HG02759 (cell line): Measurements from ENCODE around the gene NACAD.
"Not testable (repeated sequence)": the region's sequence is repeated elsewhere in the genome, so short reads cannot be mapped to it uniquely, and the experiment has no call there.

Experiments
- ATAC-seq: cut with Tn5 transposase; IDR thresholded peaks from one replicate; pipeline ENCODE4 v1.9.1; 2021; ENCODE audit warnings: mild to moderate bottlenecking, moderate library complexity; ENCODE audit not compliant: unreplicated experiment

The NACAD gene

DNA sequence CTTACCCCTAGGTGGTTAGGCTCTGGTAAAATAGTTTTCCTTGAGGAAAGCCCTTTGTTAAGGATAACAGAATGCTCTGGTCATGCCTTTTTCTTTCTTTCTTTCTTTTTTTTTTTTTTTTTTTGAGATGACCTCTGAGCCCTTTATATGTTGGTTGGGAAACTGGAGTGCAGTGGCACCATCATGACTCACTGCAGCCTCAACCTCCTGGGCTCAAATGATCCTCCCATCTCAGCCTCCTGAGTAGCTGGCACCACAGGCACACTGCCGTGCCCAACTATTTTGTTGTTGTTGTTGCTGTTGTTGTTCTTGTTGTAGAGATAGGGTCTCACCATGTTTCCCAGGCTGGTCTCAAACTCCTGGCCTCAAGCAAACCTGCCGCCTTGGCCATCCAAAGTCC, 27.4 kb downstream of the NACAD start:
- ATAC-seq, result no peak

DNA sequence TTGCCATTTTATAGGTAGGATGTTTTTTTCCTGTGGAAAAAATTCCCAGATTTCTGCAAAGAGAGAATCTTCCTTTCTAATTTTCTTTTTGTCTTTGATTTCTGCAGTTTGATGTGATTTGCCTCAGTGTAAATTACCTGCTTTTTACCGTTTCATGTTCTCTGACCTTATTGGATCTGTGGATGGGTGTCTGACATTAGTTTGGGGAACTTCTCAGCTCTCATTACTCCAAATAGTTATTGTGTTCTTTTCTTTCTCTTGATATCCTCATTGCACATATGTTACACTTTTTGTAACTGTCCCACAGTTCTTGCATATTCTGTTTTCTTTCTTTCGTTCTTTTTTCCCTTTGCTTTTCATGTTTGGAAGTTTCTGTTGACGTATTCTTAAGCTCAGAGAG, 28.5 kb downstream of the NACAD start:
- ATAC-seq, result no peak

DNA sequence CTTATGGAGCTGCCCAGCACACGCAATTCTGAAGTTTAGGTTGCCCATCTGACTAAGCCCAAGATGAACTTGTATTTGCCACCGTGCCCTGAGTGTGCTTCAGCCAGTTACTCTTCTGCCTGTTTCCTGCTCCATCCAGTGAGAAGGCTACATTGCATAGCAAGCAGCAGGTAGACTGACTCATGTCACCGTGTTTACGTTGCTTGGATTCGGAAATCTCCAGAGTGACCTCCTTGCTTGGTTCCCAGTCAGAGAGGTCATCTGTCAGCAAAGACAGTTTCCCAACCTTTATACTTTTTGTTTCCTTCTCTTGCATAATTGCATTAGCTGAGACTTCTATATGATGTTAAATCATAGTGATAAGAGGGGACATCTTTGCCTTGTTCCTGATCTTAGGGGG, 30.9 kb downstream of the NACAD start:
- ATAC-seq, result no peak

DNA sequence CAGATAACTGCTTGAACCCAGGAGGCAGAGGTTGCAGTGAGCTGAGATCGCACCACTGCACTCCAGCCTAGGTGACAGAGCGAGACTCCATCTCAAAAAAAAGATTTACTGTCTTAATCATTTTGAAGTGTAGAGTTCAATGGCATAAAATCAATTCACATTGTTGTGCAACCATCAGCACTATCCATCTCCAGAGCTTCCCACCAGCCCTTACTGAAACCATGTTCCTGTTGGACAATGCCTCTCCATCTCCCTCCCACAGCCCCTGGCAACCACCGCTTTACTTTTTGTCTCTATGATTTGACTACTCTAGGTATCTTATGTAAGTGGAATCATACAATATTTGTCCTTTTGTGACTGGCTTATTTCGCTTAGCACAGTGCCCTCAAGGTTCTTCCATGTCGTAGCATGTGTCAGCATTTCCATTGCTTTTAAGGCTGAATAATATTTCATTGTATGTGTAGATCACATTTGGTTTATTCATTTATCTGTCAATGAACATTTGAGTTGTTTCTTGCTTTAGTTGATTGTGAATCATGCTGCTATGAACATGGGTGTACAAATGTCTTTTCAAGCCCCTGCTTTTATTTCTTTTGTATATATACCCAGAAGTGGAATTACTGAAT, 33.1 kb downstream of the NACAD start:
- ATAC-seq, result no peak

DNA sequence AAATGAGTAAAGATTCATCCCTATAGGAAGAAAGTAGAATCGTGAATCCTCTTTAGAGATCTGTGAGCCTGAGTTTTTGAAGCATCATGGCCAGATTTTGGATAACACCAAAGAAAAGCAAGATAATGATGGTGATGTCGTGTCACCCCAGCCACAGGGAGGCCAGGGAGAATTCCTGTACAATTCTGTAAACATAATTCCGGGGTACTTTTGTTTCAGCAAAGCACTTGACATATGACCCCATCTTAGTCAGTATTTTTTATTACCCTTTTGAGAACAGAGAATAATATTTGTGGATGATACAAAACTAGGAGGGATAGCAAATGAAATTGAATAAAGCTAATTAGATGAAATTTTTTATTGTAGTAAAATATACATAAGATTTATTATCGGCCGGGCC, 33.8 kb downstream of the NACAD start:
- no peak for ATAC-seq

DNA sequence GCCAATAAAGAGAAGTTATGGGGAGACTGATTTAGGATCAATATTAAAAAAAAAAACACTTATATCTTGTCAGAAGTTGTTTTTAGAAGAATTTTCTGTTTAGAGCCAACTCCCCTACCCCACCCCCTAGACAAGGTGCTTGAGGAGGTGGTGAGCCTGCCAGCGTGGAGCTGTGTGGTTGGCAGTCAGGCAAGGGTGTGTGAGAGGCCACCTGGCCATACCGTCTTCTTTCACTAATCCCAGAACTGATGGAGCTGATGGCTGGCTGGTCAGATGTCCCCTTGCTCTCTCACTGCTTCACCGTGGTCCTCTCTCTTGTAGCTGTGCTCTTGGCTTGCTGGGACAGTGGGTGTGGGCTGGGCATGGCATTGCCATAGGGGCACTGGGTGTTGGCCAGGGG, 34.3 kb downstream of the NACAD start:
- ATAC-seq, result no peak

DNA sequence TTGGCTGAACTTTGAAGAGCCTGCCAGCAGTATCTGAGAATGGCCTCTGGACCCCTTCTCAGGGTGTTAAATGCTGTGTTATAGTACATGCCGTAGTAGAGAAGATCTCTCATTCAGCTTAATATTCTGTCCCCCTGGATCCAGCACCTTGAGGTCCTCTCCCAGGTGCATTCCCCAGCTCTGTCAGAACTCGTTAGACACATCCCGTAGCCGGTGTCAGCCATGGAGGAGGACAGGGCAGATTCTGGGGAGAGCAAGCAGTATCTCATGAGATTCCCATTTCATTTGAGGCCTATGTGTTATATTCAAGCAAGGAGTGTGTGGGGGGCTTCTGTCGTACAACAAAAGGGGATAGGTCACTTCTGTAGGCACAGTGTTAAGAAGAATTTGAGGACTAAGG, 34.8 kb downstream of the NACAD start:
- ATAC-seq, result no peak

DNA sequence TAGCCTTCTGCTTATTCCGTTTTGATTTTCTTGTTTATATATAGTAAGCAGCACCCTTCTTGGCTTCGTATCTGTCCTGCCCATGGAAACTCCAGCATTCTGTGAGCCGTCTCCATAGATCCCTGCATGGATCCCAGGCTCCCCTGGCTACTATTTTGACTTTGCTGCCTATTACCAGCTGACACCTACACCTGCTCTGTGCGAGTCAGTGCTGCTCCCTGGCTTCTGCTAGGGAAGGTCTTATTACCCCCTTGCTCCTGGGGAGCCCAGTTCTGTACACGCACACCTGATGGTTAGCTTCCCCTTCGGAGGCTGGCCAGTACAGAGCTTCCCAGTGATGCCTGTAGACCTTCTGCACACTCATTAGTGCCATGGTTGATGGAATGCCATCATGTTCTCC, 35.4 kb downstream of the NACAD start:
- no peak for ATAC-seq

DNA sequence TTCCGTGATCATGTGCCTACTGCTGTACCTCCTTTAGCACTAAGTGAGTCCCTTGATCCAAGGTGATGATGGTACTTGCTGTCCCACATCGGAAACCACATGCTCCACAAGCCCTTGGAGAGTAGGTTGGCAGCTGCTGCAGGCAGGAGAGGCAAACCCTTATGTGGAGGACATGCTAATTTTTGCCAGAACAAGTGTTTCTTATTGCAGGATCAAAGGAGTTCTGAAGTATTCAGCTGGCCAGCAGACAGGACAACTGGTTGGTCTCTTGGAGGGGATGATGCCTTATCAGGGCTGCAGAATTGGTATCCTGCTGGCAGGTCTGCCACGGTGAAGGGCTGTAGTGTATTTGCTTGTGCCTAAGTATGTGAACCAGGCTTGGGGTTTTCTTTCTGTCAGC, 36.8 kb downstream of the NACAD start:
- no peak for ATAC-seq

DNA sequence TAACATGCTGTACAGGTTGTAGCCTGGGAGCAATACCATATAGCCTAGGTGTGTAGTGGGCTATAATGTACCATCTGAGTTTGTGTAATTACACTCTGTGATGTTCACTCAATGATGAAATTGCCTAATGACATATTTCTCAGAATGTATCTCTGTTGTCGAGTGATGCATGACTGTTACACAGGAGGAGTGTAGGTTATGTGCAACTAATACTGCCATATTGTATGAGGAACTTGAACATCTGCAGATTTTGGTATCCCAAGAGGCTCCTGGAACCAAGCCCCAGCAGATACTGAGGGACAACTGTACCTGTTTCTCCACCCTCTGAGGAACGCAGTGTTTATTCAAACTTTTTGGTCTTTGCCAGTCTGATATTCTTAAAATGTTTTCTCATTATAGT, 38.6 kb downstream of the NACAD start:
- ATAC-seq, result no peak

DNA sequence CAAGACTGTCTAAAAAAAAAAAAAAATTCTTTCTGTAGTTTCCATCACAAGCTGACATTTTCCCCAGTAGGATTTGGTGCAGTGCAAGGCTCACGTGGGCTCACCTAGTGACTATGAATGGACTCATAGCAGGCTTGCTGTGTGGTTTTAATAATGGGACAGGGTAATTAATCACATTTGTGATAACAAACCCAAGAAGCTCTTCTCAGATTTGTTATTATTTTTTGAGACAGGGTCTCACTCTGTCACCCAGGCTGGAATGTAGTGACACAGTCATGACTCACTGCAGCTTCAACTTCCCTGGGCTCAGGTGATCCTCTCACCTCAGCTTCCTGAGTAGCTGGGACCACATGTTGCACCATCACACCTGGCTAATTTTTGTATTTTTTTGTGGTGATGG, 40.0 kb downstream of the NACAD start:
- no peak for ATAC-seq

DNA sequence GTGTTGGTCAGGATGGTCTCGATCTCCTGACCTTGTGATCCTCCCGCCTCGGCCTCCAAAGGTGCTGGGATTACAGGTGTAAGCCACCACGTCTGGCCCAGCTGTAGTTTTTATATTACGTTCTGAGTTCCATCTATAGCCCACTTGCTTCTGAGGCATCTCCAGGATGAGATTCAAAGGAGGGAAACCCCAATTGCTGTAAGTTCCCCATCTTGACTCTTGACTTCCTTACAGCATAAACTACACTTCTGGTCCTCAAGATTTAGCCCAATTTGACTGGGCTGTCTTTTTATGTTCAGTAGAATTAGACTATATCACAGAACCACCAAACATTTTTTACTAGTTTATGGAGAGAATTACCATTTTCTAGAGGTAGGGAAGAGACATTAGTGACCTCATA, 44.4 kb downstream of the NACAD start:
- ATAC-seq, result no peak

DNA sequence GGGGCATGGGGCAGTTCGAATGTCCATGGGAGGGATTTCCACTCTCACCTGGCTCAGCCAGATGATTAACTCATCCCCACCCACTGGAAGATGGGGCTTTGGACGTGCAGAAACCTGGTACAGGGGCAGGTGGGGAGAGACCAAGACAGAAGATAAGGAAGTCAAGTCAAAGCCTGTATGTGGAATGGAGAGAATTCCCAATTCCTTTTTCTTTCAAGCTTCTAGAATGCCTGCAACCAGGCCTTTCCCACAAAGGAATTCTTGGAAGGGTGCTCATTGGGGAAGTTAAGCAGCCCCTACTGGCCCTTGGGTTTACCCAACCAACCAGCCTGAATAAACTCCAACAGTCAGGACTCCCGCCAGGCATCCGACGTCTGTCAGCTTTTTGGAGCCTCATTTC, 49.7 kb downstream of the NACAD start:
- no peak for ATAC-seq

DNA sequence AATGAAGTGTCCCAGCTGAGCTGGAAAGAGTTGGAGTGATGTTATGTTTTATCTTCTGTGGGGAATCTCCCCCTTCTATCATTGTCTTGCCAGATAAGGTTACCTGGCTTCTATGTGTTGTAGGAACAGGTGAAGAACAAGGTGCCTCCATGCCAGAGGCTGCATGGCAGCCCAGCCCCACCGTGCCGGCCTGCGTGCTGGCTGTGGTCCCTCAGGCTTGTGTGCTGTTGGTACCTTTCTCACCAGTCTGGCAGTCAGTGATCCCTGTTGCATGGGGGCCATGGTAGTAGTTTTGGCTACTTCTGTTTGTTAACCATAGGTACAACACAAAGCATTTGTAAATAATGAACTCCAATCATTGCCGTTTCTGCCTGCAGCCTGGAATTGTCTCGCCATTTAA, 50.9 kb downstream of the NACAD start:
- no peak for ATAC-seq

DNA sequence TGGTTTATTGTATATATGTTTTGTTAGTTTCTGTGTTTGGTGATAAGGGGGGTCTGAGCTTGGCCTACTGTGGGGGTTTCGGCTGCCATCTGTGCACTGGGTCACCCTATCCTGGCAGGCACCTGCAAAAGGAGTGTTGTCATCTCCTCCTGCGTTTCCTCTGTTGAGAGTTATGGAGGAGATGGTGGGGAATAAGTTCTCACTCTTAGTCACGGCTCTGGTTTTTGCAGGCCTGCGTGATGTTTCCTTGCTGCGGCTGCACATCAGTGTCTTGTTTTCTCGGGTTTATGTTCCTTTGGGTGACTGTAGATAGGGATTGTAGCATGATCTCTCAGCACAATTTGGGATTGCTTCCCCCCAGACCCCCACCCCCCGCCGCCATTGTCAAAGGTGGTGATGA, 52.0 kb downstream of the NACAD start:
- no peak for ATAC-seq

DNA sequence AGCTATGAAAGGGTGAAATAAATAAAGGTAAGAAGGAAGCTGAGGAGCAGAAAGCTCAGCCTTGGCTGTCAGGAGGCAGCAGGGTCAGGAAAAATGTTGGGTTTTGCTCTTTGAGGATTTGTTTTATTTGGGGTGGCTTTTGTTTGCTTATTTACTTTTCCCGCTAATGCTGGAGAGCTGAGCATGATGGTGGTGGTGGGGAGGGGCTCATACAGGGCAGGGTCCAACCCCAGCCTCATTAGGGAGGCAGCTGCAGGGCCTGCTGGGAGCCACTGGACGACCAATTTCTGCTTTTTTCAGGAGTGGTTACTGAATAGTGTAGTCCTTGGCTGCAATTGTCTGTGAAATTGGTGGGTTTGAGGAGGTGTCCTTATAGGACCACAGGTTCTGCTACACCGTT, 52.5 kb downstream of the NACAD start:
- ATAC-seq, result no peak

DNA sequence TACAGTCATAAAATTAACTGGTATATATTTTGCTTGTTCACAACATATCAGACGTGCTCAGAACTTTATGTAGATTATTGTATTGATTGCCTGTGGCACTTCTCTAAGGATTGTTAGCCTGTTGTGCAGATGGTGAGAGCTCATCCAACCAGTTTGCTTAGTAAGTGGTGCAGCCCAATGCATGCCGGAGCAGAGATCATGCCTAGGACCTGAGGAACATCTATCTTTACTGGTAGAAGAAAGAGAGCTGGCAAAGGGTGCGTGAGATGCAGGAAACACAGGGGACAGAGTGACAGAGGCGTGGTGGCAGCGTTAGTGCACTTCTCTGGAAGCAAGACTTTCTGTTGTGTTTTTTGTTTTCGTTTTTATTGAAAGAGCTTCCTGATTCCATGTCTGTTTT, 52.9 kb downstream of the NACAD start:
- no peak for ATAC-seq

DNA sequence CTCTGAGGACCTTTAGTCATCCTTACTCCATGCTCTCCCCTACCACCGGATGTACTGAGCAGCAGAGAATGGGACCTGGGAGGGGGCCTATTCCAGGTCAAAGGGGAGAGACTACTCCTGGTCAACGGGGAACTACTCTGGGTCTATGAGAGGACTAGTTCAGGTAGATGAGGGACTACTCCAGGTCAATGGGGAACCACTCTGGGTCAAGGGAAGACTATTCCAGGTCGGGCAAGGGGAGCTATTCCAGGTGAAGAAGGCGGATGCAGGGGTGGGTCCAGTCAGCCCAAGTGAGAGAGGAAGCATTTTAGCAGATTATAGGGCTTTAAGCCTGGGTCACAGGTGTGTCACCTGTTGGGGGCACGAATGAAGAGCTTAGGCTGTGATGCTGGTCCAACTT, 53.4 kb downstream of the NACAD start:
- no peak for ATAC-seq

DNA sequence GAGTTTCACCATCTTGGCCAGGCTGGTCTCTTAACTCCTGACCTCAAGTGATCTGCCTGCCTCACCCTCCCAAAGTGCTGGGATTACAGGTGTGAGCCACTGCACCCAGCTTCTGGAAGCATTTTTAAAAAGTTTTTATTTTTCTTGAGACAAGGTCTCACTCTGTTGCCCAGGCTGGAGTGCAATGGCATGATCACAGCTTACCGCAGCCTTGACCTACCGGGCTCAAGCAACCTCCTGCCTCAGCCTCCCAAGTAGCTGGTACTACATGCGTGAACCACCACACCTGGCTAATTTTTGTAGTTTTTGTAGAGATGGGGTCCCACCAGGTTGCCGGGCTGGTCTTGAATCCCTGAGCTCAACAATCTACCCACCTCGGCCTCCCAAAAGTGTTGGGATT, 54.1 kb downstream of the NACAD start:
- ATAC-seq, result not testable (repeated sequence)

DNA sequence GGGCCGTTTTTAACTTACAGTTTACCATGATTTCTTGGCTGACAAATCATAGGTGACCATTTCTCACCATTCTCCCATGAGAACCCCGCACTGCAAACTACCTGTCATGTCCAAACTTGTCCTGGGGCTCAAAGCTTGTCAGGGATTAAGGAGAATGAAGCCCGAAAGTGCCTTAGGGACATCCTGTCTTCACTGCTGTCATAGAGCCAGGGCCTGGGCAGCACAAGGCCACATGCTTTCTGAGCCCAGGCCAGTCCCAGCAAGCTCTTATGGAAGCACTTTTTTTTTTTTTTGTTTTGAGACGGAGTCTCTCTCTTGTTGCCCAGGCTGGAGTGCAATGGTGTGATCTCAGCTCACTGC, 54.9 kb downstream of the NACAD start:
- no peak for ATAC-seq

DNA sequence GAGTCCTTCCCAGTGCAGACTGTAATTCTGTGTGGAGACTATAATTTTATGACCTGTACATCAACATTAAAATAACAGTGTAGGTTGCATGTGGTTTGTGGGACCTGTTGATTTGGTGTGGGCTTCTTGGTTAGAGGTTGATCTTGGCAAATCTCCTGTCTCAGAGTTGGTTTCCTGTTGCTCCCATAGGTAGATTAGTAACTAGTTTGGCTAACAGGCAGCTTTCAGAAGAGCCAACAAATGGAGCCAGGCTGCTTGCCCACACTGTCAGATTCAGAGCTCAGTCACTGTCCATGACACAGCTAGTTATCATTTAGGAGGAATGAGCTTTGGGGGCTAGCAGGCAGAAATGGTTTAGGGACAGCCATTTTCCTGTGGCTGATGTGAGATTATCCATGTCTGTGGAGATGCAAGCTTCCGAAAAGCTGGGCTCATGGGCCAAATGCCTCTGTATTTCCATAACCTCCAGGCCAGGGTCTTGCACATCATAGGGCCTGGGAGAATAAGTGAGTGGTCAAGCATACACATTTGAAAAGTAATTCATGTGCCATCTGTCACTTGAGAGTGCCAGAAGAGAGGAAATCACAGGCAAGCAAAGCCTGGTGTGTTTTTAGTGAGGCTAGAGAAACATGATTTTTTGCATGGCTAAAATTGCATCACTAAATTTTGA, 55.4 kb downstream of the NACAD start:
- ATAC-seq, result no peak

DNA sequence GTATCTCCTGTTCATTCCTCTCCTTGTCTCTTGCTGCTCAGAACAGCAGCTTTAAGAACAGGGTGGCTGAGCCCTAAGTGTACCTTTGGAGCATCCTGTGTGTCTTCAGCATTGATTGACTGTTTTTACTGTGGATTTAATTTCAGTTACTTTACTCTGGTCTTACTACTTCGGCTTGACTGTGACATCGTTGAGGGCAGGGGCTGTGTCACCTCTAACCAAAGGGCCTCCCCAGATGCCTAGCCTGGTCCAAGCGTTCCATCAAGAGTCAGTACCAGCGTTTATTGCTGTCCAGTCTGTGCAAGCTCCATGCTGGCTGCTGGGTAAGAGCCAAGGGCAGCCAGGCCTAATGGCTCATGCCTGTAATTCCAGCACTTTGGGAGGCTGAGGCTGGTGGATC, 56.3 kb downstream of the NACAD start:
- ATAC-seq, result no peak

DNA sequence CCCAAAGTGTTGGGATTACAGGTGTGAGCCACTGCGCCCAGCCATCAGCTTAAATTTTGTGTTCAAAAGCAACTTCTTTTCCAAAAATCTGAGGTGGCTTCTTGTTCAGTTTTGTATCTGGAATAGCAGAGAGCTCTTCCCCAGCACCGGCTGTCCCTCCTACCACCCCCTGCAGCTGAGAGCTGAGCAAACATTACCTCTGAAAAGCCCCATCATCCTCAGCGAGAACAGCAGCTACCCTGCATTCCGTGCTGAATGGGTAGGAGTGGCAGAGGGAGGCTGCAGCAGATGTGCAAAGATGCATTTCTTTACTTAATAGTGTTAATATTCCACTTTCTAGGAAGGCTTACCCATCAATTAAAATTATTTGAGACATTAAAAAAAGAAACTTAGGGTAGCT, 56.9 kb downstream of the NACAD start:
- no peak for ATAC-seq
